Mucosa of stomach (tissue), 1 donor: ENCODE measurements around the gene INTS1.

Experiments
- H3K27me3 ChIP-seq: one replicate; pipeline ENCODE4 v1.7.0; 2013; ENCODE audit warnings: mild to moderate bottlenecking, low read length; ENCODE audit not compliant: control insufficient read depth, insufficient read depth
- H3K36me3 ChIP-seq: one replicate; pipeline ENCODE4 v1.7.0; 2013; ENCODE audit warnings: low read length; ENCODE audit not compliant: control insufficient read depth, insufficient read depth
- H3K4me1 ChIP-seq: one replicate; pipeline ENCODE4 v1.7.0; 2013; ENCODE audit warnings: mild to moderate bottlenecking, low read length; ENCODE audit not compliant: control insufficient read depth, insufficient read depth
- H3K4me3 ChIP-seq: one replicate; pipeline ENCODE4 v1.7.0; 2013; ENCODE audit warnings: low read length
- H3K9ac ChIP-seq: one replicate; pipeline ENCODE4 v1.7.0; 2013; ENCODE audit warnings: mild to moderate bottlenecking, low read length, moderate library complexity
- H3K9me3 ChIP-seq: one replicate; pipeline ENCODE4 v1.7.0; 2013; ENCODE audit warnings: mild to moderate bottlenecking, low read length, moderate library complexity; ENCODE audit not compliant: control insufficient read depth
- donor health status: Pancreatic carcinoma.

The INTS1 gene

DNA sequence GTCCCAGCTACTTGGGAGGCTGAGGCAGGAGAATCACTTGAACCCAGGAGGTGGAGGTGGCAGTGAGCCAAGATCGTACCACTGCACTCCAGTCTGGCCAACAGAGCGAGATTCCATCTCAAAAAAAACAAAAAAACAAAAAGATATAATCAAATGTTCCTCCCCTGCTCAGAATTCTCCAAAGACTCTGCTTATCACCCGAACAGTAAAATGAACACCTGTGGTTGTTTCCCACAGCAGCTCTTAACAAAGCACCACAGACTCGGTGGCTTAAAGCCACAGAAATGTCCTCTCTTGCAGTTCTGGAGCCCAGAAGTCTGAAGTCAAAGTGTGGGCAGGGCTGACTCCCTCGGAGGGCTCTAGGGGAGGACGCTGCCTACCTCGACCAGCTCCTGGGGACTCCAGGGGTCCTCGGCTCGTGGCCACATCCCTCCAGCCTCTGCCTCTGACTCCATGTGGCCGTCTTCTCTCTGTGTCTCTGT is 4.1 kb upstream of the INTS1 start:
- Histone ChIP-seq H3K4me1 (peaks cover 8% of the 10 kb centered on the region), H3K4me3 (no peak overlapping the region), H3K27me3 (no peaks in the 10 kb centered on the region), H3K9ac (no peak overlapping the region), H3K36me3 (no peaks in the 10 kb centered on the region), H3K9me3 (no peaks in the 10 kb centered on the region)

- Histone ChIP-seq H3K4me3 (no peak overlapping the region), H3K9me3 (no peaks in the 10 kb centered on the region), H3K36me3 (peaks cover 6% of the 10 kb centered on the region), H3K4me1 (peaks cover 13% of the 10 kb centered on the region), H3K27me3 (no peaks in the 10 kb centered on the region), H3K9ac (no peak overlapping the region)
Measured at GRCh38 chr7:1505731-1506550, 1.8 kb upstream of the INTS1 start.

GRCh38 chr7:1503390-1503789 is 799 bp downstream of the INTS1 start:
- Histone ChIP-seq H3K4me1 (peaks cover 13% of the 10 kb centered on the region), H3K36me3 (peaks cover 6% of the 10 kb centered on the region), H3K4me3 (peak overlapping the region; percentile 66), H3K9ac (peak overlapping the region; percentile 76), H3K9me3 (no peaks in the 10 kb centered on the region), H3K27me3 (no peaks in the 10 kb centered on the region)

GRCh38 chr7:1502845-1503244 is 1.3 kb downstream of the INTS1 start:
- Histone ChIP-seq H3K27me3 (no peaks in the 10 kb centered on the region), H3K4me1 (peaks cover 13% of the 10 kb centered on the region), H3K36me3 (peaks cover 6% of the 10 kb centered on the region), H3K9ac (peak overlapping the region; percentile 76), H3K4me3 (no peak overlapping the region), H3K9me3 (no peaks in the 10 kb centered on the region)

DNA sequence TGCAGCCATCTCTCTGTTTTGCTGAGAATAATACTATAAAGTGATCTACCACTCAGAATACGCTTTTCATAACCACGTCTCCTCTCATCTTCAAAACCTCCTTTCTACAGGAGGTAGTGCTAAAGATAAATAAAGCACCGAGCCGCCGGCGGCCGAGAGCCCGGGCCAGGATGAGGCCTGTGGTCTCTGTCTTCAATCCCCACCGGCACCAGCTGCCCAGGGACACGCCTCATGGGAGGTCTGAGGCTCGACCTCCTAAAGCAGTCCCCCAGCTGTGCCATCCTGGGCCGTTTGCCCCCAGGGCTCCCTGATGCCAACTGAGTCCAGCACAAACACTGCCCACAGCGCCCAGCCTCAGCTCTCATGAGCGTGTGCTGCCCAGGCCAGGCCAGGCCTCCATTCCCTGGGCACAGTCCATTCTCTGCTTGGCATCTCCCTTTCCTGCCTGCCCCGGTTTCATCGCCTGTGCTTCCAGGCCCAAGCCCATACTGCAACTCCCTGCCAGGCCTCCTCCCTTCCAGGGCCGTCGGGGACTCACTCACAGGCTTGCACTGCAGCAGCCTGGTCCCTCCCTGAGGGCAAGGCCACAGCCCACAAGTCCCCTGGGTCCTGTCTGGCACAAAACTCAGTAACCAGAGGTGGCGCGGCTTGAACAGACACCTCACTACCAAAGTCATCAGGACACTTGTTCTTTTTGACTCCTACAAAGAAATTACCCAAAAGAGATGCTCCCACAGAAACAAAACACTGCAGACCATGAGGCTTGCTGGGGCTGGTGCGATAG is 2.5 kb downstream of the INTS1 start:
- Histone ChIP-seq H3K4me1 (peaks cover 9% of the 10 kb centered on the region), H3K27me3 (no peaks in the 10 kb centered on the region), H3K9me3 (no peaks in the 10 kb centered on the region), H3K4me3 (no peak overlapping the region), H3K36me3 (peaks cover 6% of the 10 kb centered on the region), H3K9ac (no peak overlapping the region)

- no peak overlapping the region for H3K9ac ChIP-seq
- H3K36me3 ChIP-seq, result peaks cover 6% of the 10 kb centered on the region
- no peaks in the 10 kb centered on the region for H3K9me3 ChIP-seq
- peaks cover 9% of the 10 kb centered on the region for H3K4me1 ChIP-seq
- H3K4me3 ChIP-seq, result no peak overlapping the region
- no peaks in the 10 kb centered on the region for H3K27me3 ChIP-seq
Measured at GRCh38 chr7:1500064-1500807, 4.0 kb downstream of the INTS1 start.

DNA sequence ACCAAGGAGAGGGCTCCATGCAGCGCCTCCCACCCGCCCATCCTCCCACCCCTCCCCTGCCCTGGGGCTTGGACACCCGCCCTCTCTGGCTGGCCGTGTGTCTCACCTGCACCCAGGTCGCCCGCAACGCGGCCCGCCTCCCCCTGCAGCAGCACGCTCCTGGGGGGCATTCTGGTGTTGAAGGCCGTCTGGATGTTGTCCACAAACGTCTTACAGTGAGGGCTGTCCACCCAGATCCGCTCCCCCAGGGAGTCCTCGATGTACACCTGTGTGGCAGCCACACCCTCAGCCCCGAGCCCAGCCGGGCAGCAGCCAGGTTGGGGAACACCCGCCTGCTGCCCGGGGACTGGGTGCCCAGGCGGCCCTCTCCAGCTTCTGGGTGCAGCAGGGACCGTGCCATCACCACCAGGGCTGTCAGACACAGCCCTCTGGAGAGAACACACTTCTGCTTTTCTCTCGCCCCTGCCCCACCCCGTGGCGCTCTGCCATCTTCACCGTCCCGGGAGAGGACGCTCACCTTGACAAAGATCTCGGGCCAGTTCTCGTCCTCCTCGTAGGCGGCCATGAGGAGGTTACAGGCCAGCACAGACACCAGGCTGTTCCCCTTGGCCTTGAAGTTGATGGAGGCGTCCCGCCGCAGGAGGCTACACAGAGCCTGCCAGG is 4.7 kb downstream of the INTS1 start:
- peaks cover 9% of the 10 kb centered on the region for H3K4me1 ChIP-seq
- no peaks in the 10 kb centered on the region for H3K27me3 ChIP-seq
- H3K4me3 ChIP-seq, result no peak overlapping the region
- H3K9ac ChIP-seq, result no peak overlapping the region
- no peaks in the 10 kb centered on the region for H3K9me3 ChIP-seq
- H3K36me3 ChIP-seq, result peaks cover 6% of the 10 kb centered on the region

DNA sequence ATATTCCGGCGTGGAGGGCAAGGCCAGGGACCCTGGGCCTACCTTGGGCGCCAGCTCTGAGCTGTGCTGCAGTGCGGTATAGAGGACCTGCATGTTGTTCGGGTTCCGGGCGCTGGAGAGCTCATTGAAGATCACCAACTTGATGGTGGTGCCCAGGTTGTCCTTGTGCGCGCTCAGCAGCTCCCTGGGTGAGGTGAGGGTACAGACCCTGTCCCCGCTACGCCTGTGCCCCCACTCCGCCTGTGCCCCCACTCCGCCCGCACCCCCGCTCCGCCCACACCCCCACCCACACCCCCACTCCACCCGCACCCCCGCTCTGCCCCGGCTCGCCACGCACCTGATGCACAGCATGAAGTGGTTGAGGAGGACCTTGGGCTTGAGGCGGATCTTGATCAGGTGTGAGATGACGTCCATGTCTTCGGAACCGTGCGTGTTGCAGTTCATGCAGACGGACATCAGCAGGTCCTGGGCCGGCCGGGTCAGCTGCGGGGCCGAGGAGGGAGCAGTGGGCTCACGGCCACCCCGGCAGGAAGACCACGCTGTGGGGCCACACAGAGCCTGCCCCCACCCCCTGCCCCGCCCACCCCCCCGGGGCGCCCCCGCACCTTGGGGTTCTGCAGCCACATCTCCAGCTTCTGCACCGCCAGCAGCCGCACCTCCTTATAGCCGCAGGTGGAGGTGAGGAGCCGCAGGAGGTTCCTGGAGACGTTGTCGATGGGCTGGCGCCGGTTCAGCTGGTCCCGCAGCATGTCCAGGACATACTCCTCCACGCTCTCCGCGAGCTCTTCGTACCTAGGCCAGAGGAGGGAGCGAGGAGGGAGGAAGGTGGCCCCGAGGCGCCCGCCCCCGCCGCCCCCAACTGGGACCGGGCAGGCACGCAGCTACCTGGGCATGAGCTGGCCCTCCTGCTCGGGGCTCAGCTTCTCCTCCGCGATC is 5.6 kb downstream of the INTS1 start:
- Histone ChIP-seq H3K4me1 (peaks cover 9% of the 10 kb centered on the region), H3K9me3 (no peaks in the 10 kb centered on the region), H3K27me3 (no peaks in the 10 kb centered on the region), H3K36me3 (peaks cover 6% of the 10 kb centered on the region), H3K9ac (no peak overlapping the region), H3K4me3 (no peak overlapping the region)

- H3K9me3 ChIP-seq, result no peaks in the 10 kb centered on the region
- H3K9ac ChIP-seq, result no peak overlapping the region
- peaks cover 7% of the 10 kb centered on the region for H3K36me3 ChIP-seq
- no peaks in the 10 kb centered on the region for H3K27me3 ChIP-seq
- no peak overlapping the region for H3K4me3 ChIP-seq
- H3K4me1 ChIP-seq, result no peaks in the 10 kb centered on the region
Measured at GRCh38 chr7:1497293-1497927, 6.8 kb downstream of the INTS1 start.

DNA sequence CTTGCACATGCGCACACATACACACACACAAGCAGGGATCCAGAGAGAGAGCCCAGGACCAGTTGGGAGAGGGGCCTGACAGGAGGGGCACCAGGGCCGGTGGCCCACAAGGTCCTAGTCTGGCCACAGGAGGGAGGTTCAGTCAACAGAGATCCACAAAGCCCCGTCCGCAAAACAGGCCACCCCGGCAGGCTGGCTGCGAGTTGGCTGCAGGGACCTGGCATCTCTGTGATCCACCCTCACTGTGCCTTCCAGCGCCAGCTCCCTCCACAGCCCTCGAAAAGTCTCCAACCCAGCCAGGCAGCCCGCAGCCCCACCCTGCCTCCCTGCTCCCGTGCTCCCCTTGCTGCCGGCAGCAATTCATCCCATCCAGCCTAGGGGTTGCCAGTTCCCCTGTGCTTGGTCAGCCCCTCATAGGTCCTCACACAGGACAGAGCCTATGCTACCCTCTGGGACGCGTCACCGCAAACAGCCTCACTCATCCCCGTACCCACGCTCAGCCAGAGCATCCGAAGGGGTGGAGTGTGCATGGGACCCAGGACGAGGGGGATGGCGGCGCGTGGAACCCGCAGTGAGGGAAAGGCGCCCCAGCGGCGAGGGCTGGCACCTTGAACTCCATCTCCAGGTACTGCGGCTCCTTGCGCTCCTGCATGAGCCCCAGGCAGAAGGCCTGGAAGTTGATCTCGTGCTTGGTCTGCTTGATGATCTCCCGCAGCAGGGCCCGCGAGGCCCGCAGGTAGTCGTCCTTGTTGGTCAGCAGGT is 7.5 kb downstream of the INTS1 start:
- H3K4me3 ChIP-seq, result no peak overlapping the region
- H3K36me3 ChIP-seq, result peaks cover 8% of the 10 kb centered on the region
- no peaks in the 10 kb centered on the region for H3K27me3 ChIP-seq
- H3K4me1 ChIP-seq, result no peaks in the 10 kb centered on the region
- no peak overlapping the region for H3K9ac ChIP-seq
- H3K9me3 ChIP-seq, result no peaks in the 10 kb centered on the region
